Adrenal gland (tissue), 12 donors: ENCODE data around the gene NR2C2AP. TPM values are rescaled to one million over a fixed set of nuclear protein-coding genes. Genes with fewer than 3 reads are reported as not detected.

Source experiments
- DNase-seq, 7 donors: peaks; one replicate each; pipeline ENCODE4 v3.0.0-alpha.2; 2019 to 2020
- H3K27ac ChIP-seq, 5 donors: fragments of 200-600 bp; sonication (generic) in 4 of 5; 1 replicate in 3 of 5; 2 replicates in 2 of 5; pipeline versions ENCODE4 v1.5.1 to v1.8.0; 2016 to 2020; ENCODE audit warnings: mild to moderate bottlenecking in 1 of 5
- H3K27me3 ChIP-seq: fragments of 200-600 bp; 2 replicates; pipeline ENCODE4 v1.8.0; 2021
- H3K36me3 ChIP-seq, 2 donors: fragments of 200-600 bp; replicated peaks in 1 of 2; 1 replicate in 1 of 2; 2 replicates in 1 of 2; pipeline versions ENCODE4 v1.5.1 to v1.8.0; 2018 to 2022
- H3K4me1 ChIP-seq, 2 donors: fragments of 200-600 bp; replicated peaks in 1 of 2; 1 replicate in 1 of 2; 2 replicates in 1 of 2; pipeline versions ENCODE4 v1.5.1 to v1.8.0; 2018 to 2021
- H3K4me3 ChIP-seq, 4 donors: fragments of 200-600 bp; sonication (generic) in 3 of 4; one replicate each; pipeline ENCODE4 v1.5.1; 2016 to 2018
- H3K9me3 ChIP-seq, 3 donors: fragments of 200-600 bp; sonication (generic) in 1 of 3; replicated peaks in 1 of 3; 1 replicate in 2 of 3; 2 replicates in 1 of 3; pipeline versions ENCODE4 v1.5.1 to v1.8.0; 2016 to 2021
- CTCF ChIP-seq, 6 experiments: fragments of 450-650 bp in 4 of 6; fragments of 200-600 bp in 2 of 6; sonication (generic) in 1 of 6; IDR thresholded peaks; 1 replicate in 5 of 6; 2 replicates in 1 of 6; pipeline versions ENCODE4 v1.5.1 to v1.8.0; 2016 to 2021; ENCODE audit warnings: antibody characterized with exemption in 6 of 6, mild to moderate bottlenecking in 2 of 6, moderate library complexity in 1 of 6
- POLR2A ChIP-seq, 2 donors: fragments of 450-650 bp; IDR thresholded peaks; one replicate each; pipeline ENCODE4 v1.6.1; 2017; ENCODE audit warnings: antibody characterized with exemption in 2 of 2, mild to moderate bottlenecking in 2 of 2, moderate library complexity in 1 of 2
- WGBS, 4 donors: extraction: QIAGEN DNeasy Blood & Tissue Kit in 2 of 4; methylation state at CpG; one replicate each; pipeline versions ENCODE4 v1.1.5 to v1.1.7; 2013 to 2017; 5-methylcytosine and 5-hydroxymethylcytosine counted together
- intact Hi-C, 2 donors: fragments of 100-400 bp; cut with DNase I; formaldehyde crosslinking; loops; one replicate each; pipeline versions ENCODE4 v1.14.1 to v1.15.0; 2022 to 2023
- polyA plus RNA-seq, 3 donors: library from polyadenylated mRNA; stranded (reverse); fragments of 200-250 nt in 2 of 3; fragments of 350-450 nt in 1 of 3; fragmentation: Illumina TruSeq in 1 of 3; extraction: RNeasy Lipid Tissue Mini Kit (QIAGEN cat#74804) in 1 of 3; gene quantifications; one replicate each; pipeline ENCODE4 v1.2.3, GENCODE V29; 2013 to 2014
- total RNA-seq, 9 donors: library from RNA; depleted of rRNA in 4 of 9; stranded (reverse); fragments of >200 nt in 4 of 9; fragments of 120-200 nt in 1 of 9; fragmentation: NEBNext Ultra II Directional in 1 of 9; extraction: Animal tissue kit (Norgen Biotek cat#: 25700) in 1 of 9; gene quantifications; one replicate each; pipeline versions ENCODE4 v1.1.0 to v1.2.4, GENCODE V29; 2013 to 2023
- donor health status: healthy with polysubstance abuse.
- donor health status: Bipolar disorder and iron deficiency.
- donor health status: DM: yes; HTN: yes; CAD: no.
- donor health status: DM: no; HTN: no; CAD: no.
- donor health status: DM: no; HTN: no; CAD: no.
- donor health status: DM: yes; HTN: yes; CAD: no.

NR2C2AP gene
- total and polyA plus RNA-seq, 12 donors, result 4.0 to 21.6 (median 12.3) TPM

- no peaks in the 10 kb centered on the region for H3K36me3 ChIP-seq
- no peak overlapping the region for H3K4me3 ChIP-seq
- no peak overlapping the region for H3K27ac ChIP-seq
- peaks cover 22% of the 10 kb centered on the region for H3K27me3 ChIP-seq
- H3K4me1 ChIP-seq, result peaks cover 7 to 10% of the 10 kb centered on the region in 2 donors
- intact Hi-C loops, result no loop called here
- no peak for DNase-seq
- H3K9me3 ChIP-seq, result no peaks in the 10 kb centered on the region
- WGBS, 4 donors, result 61 to 70% (median 66%) methylated on average over 5 of the region's 5 CpGs
- no peak for TF ChIP-seq CTCF (IDR thresholded peaks at IDR 0.05)
Measured at GRCh38 chr19:19206938-19207337, 3.7 kb upstream of the NR2C2AP start.

GRCh38 chr19:19205416-19206410 lies 2.5 kb upstream of the NR2C2AP start:
- WGBS, 4 donors, result 43 to 63% (median 52%) methylated on average over 11 to 14 of the region's 14 CpGs
- Histone ChIP-seq H3K9me3 (no peaks in the 10 kb centered on the region), H3K36me3 (no peaks in the 10 kb centered on the region), H3K4me1 (peaks cover 7 to 10% of the 10 kb centered on the region in 2 donors), H3K27me3 (peaks cover 11% of the 10 kb centered on the region), H3K4me3 (no peak overlapping the region), H3K27ac (no peak overlapping the region)
- DNase-seq, result no peak
- TF ChIP-seq POLR2A (IDR thresholded peaks at IDR 0.05), result no peak
- TF ChIP-seq CTCF (IDR thresholded peaks at IDR 0.05), result no peak
- intact Hi-C loops, result no loop called here

- 73 to 78% (median 76%) methylated on average over 13 of the region's 13 CpGs for WGBS, 4 donors
- DNase-seq, result no peak
- H3K36me3 ChIP-seq, result peaks cover 0 to 8% of the 10 kb centered on the region in 2 donors
- H3K4me3 ChIP-seq, result no peak overlapping the region
- intact Hi-C loops, result no loop called here
- H3K27me3 ChIP-seq, result peaks cover 11% of the 10 kb centered on the region
- TF ChIP-seq POLR2A (IDR thresholded peaks at IDR 0.05) (no peak), CTCF (IDR thresholded peaks at IDR 0.05) (no peak)
- H3K27ac ChIP-seq, result no peak overlapping the region
- H3K9me3 ChIP-seq, result no peaks in the 10 kb centered on the region
- peaks cover 7 to 10% of the 10 kb centered on the region in 2 donors for H3K4me1 ChIP-seq
Measured at GRCh38 chr19:19204181-19204580, 967 bp upstream of the NR2C2AP start.

GRCh38 chr19:19202707-19203011 lies 555 bp downstream of the NR2C2AP start:
- peaks cover 0 to 21% of the 10 kb centered on the region in 2 donors for H3K36me3 ChIP-seq
- H3K27ac ChIP-seq, result peak overlapping the region in 3 of 5 donors; percentile 45 to 68 (median 51)
- peak overlapping the region in 3 of 4 donors; percentile 41 to 63 (median 60) for H3K4me3 ChIP-seq
- whole genome bisulfite sequencing, 4 donors, result 16 to 26% (median 22%) methylated on average over 8 to 11 of the region's 11 CpGs
- no peaks in the 10 kb centered on the region for H3K27me3 ChIP-seq
- intact Hi-C loops, result no loop called here
- no peaks in the 10 kb centered on the region for H3K9me3 ChIP-seq
- H3K4me1 ChIP-seq, result peaks cover 7 to 10% of the 10 kb centered on the region in 2 donors
- no peak for DNase-seq
- TF ChIP-seq CTCF (IDR thresholded peaks at IDR 0.05), result no peak
- no peak for TF ChIP-seq POLR2A (IDR thresholded peaks at IDR 0.05)
